Spleen (tissue), 7 donors: ENCODE measurements around the gene KATNAL1.
"Not testable (repeated sequence)": the region's sequence is repeated elsewhere in the genome, so short reads cannot be mapped to it uniquely, and the experiment has no call there.

Experiments
- CTCF ChIP-seq, 11 experiments: fragments of 200-600 bp in 7 of 11; fragments of 450-650 bp in 4 of 11; sonication (generic) in 4 of 11; IDR thresholded peaks in 8 of 11; conservative IDR thresholded peaks in 3 of 11; 1 replicate in 7 of 11; 2 replicates in 4 of 11; pipeline versions ENCODE4 v1.4.0 to v1.8.0; 2016 to 2021; ENCODE audit warnings: antibody characterized with exemption in 11 of 11, inconsistent platforms in 4 of 11, mild to moderate bottlenecking in 1 of 11
- POLR2A ChIP-seq, 3 donors: fragments of 450-650 bp; IDR thresholded peaks; one replicate each; pipeline ENCODE4 v1.5.1; 2017; ENCODE audit warnings: antibody characterized with exemption in 3 of 3, mild to moderate bottlenecking in 1 of 3
- POLR2AphosphoS5 ChIP-seq, 3 donors: sonication (generic); formaldehyde crosslinking; IDR thresholded peaks; one replicate each; pipeline ENCODE4 v1.5.1; 2017; ENCODE audit warnings: antibody characterized with exemption in 3 of 3
- donor health status: DM: no; HTN: no; CAD: no; lungs with moderate emphysema.
- donor health status: DM: no; HTN: no; CAD: no.
- donor health status: DM: no; HTN: no; CAD: no.

GRCh38 chr13:30286059-30286458 lies 21.3 kb downstream of the KATNAL1 start:
- not testable (repeated sequence) for TF ChIP-seq POLR2AphosphoS5 (IDR thresholded peaks at IDR 0.05); CTCF (IDR thresholded peaks at IDR 0.05 in 8 of 11, conservative IDR thresholded peaks at IDR 0.05 in 3 of 11); POLR2A (IDR thresholded peaks at IDR 0.05)
